Panc1 (cell line): Measurements from ENCODE around the gene TTLL10. TPM values are rescaled to one million over a fixed set of nuclear protein-coding genes. Genes with fewer than 3 reads are reported as not detected.

Experiments
- ATAC-seq: fragments of 200-7000 bp; cut with Tn5 transposase; 2 replicates; pipeline ENCODE4 v1.9.1; 2020; ENCODE audit warnings: mild to moderate bottlenecking, moderate library complexity
- BruUV-seq: library from RNA; stranded (reverse); fragments of 400-500 nt; replicated peaks from 2 replicates; lab custom pipeline; 2021; lab: Mats Ljungman, UMichigan
- CTCF ChIA-PET: fragments of 300-600 bp; sonication (Branson Sonifier 250); formaldehyde crosslinking; loops from one replicate; lab custom pipeline; 2022; ENCODE audit warnings: antibody characterized with exemption; lab: Charles Lee
- POLR2A ChIA-PET: fragments of 300-600 bp; sonication (Branson Sonifier 250); formaldehyde crosslinking; loops from one replicate; lab custom pipeline; 2022; ENCODE audit warnings: antibody characterized with exemption; lab: Charles Lee
- DNase-seq: peaks from one replicate; pipeline ENCODE4 v3.0.0-alpha.2; 2010; ENCODE audit warnings: low read depth, low spot score
- H3K27ac ChIP-seq: 2 replicates; pipeline ENCODE4 v1.5.1; 2011; ENCODE audit warnings: mild to moderate bottlenecking, low read length, inconsistent platforms
- H3K27me3 ChIP-seq: fragments of 200-500 bp; sonication (Bioruptor generic); 2 replicates; pipeline ENCODE4 v1.6.0; 2014; ENCODE audit warnings: low read length, inconsistent platforms; ENCODE audit not compliant: control insufficient read depth, insufficient read depth
- H3K36me3 ChIP-seq: fragments of 200-500 bp; sonication (Bioruptor generic); 2 replicates; pipeline ENCODE4 v1.5.1; 2014; ENCODE audit warnings: inconsistent platforms, mild to moderate bottlenecking, low read length, moderate library complexity; ENCODE audit not compliant: control insufficient read depth, insufficient read depth
- H3K4me1 ChIP-seq: 2 replicates; pipeline ENCODE4 v1.5.1; 2011; ENCODE audit warnings: inconsistent platforms, mild to moderate bottlenecking, low read length, moderate library complexity; ENCODE audit not compliant: control insufficient read depth, insufficient read depth
- H3K4me3 ChIP-seq, 2 experiments: 2 replicates each; pipeline ENCODE4 v1.5.1; 2011 to 2012; ENCODE audit warnings: low read depth in 2 of 2, low read length in 2 of 2, mild to moderate bottlenecking in 2 of 2, inconsistent platforms in 1 of 2, moderate library complexity in 1 of 2
- H3K9me3 ChIP-seq: fragments of 200-500 bp; sonication (Bioruptor generic); 2 replicates; pipeline ENCODE4 v1.5.1; 2014; ENCODE audit warnings: low read depth, mild to moderate bottlenecking, inconsistent platforms, low read length, moderate library complexity; ENCODE audit not compliant: control insufficient read depth, insufficient read depth
- CTCF ChIP-seq: fragments of 450-650 bp; IDR thresholded peaks from 2 replicates; pipeline ENCODE4 v1.5.1; 2017; ENCODE audit warnings: mild to moderate bottlenecking
- POLR2AphosphoS5 ChIP-seq: IDR thresholded peaks from 2 replicates; pipeline ENCODE4 v1.6.1; 2012; ENCODE audit warnings: mild to moderate bottlenecking, low read depth, low read length, moderate library complexity
- REST ChIP-seq, 2 experiments: IDR thresholded peaks; 2 replicates each; pipeline ENCODE4 v1.6.1; 2011 to 2012; ENCODE audit warnings: low read depth in 2 of 2, control low read depth in 1 of 2, low read length in 1 of 2, mild to moderate bottlenecking in 1 of 2, moderate library complexity in 1 of 2; ENCODE audit not compliant: insufficient read depth in 1 of 2
- SIN3A ChIP-seq: IDR thresholded peaks from 2 replicates; pipeline ENCODE4 v1.6.1; 2012; ENCODE audit warnings: low read depth, mild to moderate bottlenecking, low read length, moderate library complexity, borderline replicate concordance; ENCODE audit not compliant: insufficient read depth
- TCF7L2 ChIP-seq: IDR thresholded peaks from 2 replicates; pipeline ENCODE4 v1.6.1; 2011; ENCODE audit warnings: mild to moderate bottlenecking, low read depth, low read length, inconsistent platforms
- in situ Hi-C: cut with HindIII; loops from 2 replicates; pipeline ENCODE4 v1.10.0; 2016; ENCODE audit warnings: low sequenced_read_pairs, low pct_unique_long_range_greater_than_20kb
- intact Hi-C: fragments of 100-400 bp; cut with micrococcal nuclease; formaldehyde crosslinking; loops from one replicate; pipeline ENCODE4 v1.10.0; 2022; ENCODE audit not compliant: unreplicated experiment
- total RNA-seq: library from RNA; stranded (reverse); gene quantifications from one replicate; pipeline ENCODE4 v1.2.1, GENCODE V29; 2021; ENCODE audit not compliant: unreplicated experiment

TTLL10 gene
- total RNA-seq, 1 experiment from 2014 or later = not detected

GRCh38 chr1:1144122-1144842 is 29.4 kb upstream of the TTLL10 start:
- no TSS peak for BruUV-seq
- TF ChIP-seq CTCF = no peak
- no peak for TF ChIP-seq POLR2AphosphoS5
- TF ChIP-seq SIN3A = no peak
- TF ChIP-seq REST (IDR thresholded peaks at IDR 0.05; ENCODE audit: insufficient read depth in 1 of 2, low read depth in 2 of 2, low read length in 1 of 2) = no peak
- no peak for TF ChIP-seq TCF7L2
- Histone ChIP-seq H3K4me1 (no peaks in the 10 kb centered on the region; the same call in 1 of the 2 replicates), H3K27me3 (no peaks in the 10 kb centered on the region), H3K27ac (no peak overlapping the region; the same call in 1 of the 2 replicates), H3K9me3 (no peaks in the 10 kb centered on the region), H3K4me3 (no peak overlapping the region), H3K36me3 (no peaks in the 10 kb centered on the region)
- DNase-seq (no peak), ATAC-seq (0 out of 2 replicates have a peak, but pooled peaks have one; percentile 17)
- in situ Hi-C loops (no loop called here), intact Hi-C loops (no loop called here)
- ChIA-PET POLR2A (no interaction called here), CTCF (no interaction called here)

- in situ Hi-C loops (no loop called here), intact Hi-C loops (no loop called here)
- H3K4me1 ChIP-seq = no peaks in the 10 kb centered on the region; the same call in 1 of the 2 replicates
- no peak overlapping the region for H3K27ac ChIP-seq
- no peak overlapping the region for H3K4me3 ChIP-seq
- no TSS peak for BruUV-seq
- DNase-seq (no peak), ATAC-seq (no peak)
- TF ChIP-seq TCF7L2 = no peak
- H3K27me3 ChIP-seq = no peaks in the 10 kb centered on the region
- ChIA-PET POLR2A (no interaction called here), CTCF (no interaction called here)
- H3K9me3 ChIP-seq = no peaks in the 10 kb centered on the region
- no peaks in the 10 kb centered on the region for H3K36me3 ChIP-seq
These were observed 28.7 kb upstream of the TTLL10 start for GRCh38 chr1:1144843-1145546.
